Stimulated activated CD4-positive, alpha-beta T cell treated with anti-CD3 and anti-CD28 coated beads, Interleukin-4, amount 100 ng/mL, for 24 hours (primary cell): Measurements from ENCODE around the gene NIPBL.
"Not testable (repeated sequence)": the region's sequence is repeated elsewhere in the genome, so short reads cannot be mapped to it uniquely, and the experiment has no call there.

Experiments used
- DNase-seq: peaks from one replicate; pipeline ENCODE4 v3.0.0-alpha.2; 2020

NIPBL gene

DNA sequence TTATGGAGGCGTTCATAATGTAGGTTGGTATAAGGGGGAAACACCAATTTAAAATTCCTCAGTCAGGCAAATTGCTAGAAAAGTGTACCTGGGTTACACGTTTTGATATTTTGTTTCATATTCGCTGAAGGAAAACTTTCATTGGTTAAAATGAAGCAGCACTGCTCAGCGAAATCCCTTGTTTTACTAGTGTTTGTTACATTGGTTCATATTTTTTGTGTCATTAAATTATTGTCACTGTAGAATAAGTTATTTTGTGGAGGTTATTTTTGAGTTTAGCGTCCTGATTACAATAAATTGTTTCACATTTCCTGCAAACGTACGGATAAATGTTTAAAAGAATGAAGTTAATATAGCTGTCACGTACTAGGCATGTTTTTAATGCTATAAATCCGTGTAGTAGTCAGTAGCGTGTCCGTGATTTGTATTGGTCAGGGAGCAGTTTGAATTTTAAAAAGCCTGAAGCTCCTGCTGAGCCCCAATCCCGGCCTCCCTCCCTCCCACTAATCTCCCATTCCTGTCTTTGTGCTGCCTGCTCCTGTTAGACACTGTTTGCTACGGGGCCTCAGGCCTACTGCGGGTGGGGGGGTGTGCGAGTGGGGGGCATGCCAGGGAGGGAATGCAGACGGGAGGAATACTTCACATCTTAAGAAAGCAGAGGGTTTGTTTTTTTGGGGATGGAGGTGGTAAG is 2.0 kb downstream of the NIPBL start:
- DNase-seq, result no peak

DNA sequence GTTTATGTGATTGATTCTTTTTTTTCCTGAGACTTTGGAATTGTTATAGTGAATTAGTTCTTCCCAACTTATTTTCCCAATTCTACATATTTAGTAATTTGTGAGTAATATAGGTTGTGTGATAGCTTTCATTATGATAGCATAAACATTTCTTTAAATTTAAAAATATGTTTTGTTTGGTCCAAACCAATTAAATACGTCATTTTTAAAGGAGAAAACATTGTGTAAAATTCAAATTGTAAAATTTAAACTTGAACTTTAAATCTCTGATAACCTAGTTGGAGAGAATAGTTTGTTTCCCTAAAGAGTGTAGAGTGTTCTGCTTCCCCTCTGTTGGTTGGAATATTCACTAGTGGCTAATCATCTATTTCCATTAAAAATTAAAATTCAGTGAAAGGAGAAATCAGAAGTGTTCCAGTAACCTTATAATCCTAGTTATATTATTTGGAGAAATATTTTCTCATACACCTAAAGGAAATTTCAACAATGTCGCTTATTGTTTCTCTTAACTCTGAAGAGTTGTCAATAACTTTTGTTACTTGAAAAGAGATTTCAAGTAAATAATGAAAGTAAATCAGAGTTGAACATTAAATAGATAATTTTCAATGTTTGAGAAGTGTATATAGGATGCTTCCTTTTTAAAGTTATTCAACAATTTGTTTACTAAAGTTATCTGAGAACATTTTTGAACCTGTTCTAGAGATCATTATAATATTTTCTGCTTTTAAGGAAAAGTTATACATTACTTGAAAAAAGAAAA is 2.9 kb downstream of the NIPBL start:
- no peak for DNase-seq

DNA sequence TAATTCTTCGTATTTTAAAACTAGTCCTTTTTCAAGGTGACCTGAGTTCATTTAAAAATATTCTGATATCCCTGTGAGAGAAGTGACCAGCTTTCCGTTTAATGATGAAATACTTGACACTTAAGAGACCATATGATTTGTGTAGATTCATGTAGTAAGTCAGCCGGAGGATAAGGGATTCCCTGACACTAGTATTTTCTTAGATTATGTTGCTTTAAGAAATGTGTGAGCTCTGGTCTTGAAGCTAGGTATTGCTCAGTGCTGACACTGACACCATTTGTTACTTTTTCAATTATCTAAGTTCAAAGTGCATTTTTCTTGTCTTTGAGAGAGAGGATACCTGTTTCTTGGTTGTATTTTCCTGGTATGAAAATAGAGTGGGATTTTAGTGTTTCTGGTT is 4.2 kb downstream of the NIPBL start:
- no peak for DNase-seq

DNA sequence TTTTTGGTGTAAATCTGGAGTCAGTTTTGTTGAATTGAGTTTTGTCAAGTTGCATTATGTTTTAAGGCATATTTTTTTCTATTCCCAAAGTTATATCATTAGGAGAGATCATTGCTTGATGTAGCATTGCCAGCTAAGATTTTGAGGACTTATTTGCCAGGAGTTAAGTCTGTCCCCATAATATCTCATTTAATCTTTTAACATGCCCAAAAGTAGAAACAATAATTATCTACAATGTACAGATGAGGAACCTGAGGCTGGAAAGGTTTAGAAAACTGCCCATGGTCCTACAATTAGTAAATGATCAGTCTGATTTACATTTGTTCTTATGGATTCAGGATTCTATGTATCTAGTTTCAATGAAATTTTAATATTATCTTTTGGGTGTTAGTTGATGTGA is 4.7 kb downstream of the NIPBL start:
- DNase-seq, result no peak

DNA sequence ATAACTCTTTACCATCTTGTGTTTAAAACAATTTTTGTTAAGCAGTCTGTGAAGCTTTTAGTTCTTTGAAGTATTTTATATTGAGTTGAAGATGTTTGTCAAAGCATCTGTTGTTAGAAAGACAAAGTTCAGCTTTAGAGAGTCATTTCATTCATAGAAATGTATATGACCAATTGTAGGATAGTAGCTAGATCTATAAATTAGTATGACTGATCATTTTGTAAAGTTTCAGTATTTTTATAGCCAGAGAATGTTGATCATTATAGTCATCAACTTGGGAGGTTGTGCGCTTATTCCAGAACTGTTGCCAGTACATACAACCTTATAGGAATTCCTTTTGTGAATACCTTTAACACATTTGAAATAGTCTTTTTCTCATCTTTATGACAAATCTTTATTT is 5.2 kb downstream of the NIPBL start:
- DNase-seq, result no peak

DNA sequence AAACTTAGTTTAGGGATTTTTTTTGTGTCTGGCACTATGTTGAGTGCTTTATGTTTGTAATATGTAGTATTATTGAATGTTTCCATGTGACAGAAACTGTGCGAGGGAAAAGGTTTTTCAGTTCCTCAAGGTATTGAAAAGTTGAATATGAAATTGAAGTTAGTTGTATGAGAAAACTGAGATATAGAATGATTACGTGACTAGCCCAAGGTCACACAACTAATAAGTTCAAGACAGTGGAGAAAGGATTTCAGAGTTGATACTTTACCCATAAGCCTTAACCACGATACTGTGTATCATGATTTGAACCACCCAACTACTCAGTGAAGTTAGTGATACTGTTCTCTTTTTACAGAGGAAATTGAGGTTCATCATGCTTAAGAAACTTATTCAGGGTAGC is 5.7 kb downstream of the NIPBL start:
- no peak for DNase-seq

DNA sequence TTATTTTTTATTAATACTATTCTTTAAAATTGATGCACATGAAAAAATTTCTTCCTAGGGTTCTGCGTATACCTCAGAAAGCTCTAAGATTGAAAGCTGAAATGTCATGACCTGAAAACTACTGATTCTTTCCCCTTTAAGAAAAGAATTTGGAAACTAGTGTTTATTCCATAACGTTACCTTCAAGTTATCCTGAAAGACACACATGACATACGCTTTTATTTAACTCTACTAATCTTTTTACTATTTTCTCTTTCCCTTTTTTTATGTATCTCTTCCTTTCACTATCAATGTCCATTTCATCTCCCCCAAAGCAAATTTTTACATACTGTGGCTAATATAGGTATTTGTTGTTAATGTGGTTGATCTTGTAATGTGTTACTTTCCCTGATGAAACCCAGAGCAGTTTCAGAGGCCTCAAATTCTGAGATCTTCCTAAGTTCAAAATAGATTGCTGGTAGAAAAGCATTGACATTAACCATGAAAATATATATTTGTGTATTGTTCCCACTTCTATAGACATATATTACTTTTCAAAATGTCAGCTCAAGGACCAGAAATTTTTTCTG is 7.4 kb downstream of the NIPBL start:
- no peak for DNase-seq

DNA sequence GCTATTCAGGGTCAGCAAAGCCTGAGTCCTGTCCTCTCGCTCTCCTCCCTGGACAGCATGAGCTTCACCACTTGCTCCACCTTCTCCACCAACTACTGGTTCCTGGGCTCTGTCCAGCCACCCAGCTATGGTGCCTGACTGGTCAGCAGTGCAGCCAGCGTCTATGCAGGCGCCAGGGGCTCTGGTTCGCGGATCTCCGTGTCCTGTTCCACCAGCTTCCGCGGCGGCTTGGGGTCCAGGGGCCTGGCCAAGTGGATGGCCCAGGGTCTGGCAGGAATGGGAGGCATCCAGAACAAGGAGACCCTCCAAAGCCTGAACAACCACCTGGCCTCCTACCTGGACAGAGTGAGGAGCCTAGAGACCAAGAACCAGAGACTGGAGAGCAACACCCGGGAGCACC is 8.6 kb downstream of the NIPBL start:
- DNase-seq, result no peak

DNA sequence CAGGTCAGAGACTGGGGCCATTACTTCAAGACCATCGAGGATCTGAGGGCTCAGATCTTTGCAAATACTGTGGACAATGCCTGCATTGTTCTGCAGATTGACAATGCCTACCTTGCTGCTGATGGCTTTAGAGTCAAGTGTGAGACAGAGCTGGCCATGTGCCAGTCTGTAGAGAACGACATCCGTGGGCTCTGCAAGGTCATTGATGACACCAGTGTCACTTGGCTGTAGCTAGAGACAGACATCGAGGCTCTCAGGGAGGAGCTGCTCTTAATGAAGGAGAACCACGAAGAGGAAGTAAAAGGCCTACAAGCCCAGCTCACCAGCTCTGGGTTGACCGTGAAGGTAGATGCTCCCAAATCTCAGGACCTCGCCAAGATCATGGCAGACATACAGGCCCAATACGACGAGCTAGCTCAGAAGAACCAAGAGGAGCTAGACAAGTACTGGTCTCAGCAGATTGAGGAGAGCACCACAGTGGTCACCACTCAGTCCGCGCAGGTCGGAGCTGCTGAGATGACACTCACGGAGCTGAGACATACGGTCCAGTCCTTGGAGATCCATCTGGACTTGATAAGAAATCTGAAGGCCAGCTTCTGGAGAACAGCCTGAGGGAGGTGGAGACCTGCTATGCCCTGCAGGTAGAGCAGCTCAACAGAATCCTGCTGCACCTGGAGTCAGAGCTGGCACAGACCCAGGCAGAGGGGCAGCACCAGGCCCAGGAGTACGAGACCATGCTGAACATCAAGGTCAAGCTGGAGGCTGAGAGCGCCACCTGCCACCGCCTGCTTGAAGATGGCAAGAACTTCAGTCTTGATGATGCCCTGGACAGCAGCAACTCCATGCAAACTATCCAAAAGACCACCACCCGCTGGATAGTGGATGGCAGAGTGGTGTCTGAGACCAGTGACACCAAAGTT is 9.3 kb downstream of the NIPBL start:
- DNase-seq, result no peak

DNA sequence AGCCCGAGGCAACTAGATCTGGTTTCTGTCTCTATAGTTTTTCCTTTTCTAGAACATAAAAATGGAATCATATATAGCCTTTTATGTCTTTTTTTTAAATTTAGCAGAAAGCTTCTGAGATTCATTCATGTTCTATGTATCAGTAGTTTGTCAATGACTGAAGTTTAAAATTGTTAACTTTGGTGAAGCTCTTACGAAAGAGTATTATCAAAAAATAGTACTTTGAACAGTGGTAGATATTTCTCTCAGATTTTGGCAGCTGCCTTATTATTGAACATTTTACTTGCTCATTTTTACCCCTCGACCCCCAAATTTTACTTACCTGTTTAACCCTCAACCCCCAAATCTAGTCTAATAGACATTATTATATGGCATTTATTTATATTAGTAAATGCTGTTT is 10.2 kb downstream of the NIPBL start:
- DNase-seq, result no peak

DNA sequence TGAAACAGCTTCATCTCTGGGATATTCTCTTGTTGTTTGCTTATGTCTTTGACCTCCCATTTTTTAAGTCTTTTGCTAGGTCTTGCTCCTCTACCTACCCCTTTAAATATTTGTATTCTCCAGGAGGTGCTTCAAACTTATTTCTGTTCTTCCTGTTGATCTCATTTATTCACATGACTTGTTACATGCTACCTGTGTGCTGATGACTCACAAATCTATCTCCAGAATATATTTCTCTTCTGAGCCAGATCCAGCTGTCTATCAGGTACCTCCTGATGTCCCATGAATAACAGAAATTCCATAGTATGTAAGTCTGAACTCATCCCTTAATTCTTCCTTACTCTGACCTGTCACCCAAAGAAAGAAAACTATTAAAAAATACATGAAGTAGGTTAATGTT is 11.0 kb downstream of the NIPBL start:
- no peak for DNase-seq

DNA sequence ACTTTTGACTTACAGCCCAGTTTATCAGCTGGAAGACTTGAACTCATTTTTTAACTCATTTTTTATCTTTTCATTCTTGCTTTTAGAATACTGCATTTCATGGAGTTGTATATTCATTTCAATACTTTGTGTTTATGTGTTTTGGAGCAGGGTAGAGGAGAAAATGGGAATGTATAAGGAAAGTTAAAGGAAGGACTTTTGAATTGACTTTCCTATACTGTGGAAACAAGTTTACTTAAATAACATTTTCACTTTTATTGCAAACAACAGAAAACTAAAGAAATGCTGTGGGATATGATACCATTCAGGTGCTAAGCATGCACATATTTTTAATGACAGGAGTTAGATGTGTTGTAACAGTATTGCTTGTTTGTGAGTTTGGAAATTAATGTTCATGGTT is 11.7 kb downstream of the NIPBL start:
- DNase-seq, result no peak

DNA sequence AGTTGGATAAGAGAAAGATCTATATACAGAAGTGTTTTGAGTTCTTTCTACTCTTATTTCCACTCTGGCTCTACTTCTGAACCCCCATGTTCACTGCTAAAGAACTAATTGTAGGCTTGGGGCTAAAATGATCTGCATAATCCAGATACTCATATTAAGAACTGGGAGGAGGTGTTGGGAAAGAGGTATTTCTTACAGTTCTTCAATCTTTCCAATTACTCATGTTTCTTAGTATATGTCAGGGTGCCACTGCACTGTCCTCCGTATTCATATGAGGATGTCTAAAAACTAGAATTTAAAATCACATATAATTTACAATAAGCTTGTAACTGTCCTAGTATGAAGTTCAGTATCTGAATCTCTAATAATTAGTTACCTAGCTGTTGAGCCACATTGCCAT is 12.7 kb downstream of the NIPBL start:
- no peak for DNase-seq

DNA sequence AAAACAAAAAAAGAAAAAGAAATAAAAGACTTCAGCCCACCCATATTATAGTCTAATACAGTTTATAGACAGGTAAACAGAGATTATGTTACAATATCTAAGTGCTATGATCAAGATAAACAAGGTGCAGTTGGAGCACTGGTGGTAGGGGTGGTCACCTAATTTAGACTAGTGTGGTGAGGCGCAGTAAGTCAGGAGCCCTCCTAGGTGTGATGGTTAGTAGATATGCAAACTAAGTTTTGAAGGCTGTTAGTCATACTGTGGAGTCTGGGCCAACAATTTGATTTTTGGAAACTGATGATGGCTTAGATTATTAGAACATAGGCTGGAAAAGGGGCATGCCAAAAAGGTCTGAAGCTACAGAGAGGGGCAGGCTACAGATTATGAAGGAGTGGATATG is 14.7 kb downstream of the NIPBL start:
- DNase-seq, result no peak

DNA sequence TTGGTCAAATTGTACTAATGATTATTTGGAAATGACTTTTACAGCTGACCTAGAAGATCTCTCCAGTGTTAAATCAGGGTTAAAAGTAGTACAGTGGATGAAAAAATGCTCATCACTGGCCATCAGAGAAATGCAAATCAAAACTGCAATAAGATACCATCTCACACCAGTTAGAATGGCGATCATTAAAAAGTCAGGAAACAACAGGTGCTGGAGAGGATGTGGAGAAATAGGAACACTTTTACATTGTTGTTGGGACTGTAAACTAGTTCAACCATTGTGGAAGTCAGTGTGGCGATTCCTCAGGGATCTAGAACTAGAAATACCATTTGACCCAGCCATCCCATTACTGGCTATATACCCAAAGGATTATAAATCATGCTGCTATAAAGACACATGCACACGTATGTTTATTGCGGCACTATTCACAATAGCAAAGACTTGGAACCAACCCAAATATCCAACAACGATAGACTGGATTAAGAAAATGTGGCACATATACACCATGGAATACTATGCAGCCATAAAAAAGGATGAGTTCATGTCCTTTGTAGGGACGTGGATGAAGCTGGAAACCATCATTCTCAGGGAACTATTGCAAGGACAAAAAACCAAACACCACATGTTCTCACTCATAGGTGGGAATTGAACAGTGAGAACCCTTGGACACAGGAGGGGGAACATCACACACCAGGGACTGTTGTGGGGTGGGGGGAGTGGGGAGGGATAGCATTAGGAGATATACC is 15.7 kb downstream of the NIPBL start:
- DNase-seq, result not testable (repeated sequence)

DNA sequence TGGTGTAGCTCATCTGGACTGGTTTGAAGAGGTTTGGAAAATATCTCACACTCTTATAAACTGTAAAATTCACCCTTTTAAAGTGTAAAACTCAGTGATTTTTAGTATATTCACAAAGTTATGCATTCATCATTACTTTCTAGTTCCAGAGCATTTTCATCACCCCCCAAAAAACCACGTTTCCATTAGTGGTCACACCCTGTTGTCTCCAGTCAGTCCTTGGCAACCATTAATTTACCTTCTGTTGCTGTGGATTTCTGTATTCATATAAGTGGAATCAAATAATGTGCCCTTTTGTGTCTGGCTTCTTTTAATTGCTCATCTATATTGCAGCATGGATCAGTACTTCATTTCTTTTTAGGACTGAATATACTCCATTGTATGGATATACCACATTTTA is 18.4 kb downstream of the NIPBL start:
- no peak for DNase-seq

DNA sequence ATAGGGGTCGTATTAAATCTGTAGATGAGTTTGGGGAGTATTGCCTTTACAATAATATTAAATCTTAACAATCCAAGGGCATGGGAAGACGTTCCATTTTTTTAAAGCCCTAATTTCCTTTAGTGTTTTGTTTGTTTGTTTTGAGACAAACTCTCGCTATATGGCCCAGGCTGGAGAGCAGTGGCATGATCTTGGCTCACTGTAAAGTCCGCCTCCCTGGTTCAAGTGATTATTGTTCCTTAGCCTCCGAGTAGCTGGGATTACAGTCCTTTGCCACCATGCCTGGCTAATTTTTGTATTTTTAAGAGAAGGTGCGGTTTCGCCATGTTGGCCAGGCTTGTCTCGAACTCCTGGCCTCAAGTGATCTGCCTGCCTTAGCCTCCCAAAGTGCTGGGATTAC is 19.9 kb downstream of the NIPBL start:
- DNase-seq, result no peak

DNA sequence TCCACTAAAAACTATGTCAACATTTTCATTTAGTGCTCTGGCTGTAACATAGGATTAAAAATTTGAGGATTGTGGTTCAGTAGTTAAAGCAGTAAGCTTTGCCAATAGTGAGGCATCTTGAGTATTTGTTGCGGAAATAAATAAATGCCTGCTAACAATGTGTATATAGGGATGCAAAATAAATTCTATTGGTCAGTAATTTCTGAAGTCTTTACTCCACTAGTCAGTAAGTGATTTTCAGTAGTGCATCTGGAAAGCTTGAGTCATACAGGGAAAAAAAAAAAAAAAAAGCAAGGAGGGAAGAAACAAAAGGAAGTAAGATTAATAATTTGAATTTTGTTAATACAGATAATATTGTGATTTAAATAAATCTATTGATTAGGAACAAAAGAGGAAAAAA is 21.0 kb downstream of the NIPBL start:
- DNase-seq, result no peak

DNA sequence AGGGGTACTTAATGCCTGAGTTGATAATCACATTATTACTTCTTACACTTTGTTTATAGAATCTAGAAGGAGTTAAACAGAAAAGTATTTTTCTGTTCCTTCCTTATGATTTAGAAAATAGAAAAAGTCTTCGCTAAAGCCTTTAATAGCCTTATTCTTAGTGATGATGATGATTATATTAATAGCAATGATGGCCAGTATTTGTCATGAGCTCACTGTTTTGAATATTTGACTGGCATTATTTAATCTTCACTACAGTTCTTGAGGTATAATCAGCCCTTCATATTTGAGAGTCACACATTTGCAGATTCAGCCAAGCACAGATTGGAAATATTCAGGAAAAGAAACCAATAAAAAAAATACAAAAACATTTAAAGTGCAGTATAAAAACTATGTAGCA is 23.3 kb downstream of the NIPBL start:
- DNase-seq, result no peak

DNA sequence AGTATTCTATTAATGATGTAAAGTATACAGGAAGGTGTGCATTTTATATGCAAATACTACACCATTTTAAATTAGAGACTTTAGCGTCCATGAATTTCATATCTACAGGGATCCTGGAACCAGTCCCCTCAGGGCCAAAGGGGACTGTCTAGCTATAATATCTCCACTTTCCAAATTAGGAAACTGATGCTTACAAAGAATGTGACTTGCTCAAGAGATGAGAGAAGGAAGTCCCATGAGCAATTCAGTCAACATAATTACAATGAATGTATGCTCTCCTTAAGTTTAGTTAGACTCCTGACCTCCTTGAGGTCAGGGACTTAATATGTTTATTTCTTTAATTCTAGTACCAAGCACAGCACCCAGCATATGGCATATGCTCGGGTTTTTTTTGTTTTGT is 23.7 kb downstream of the NIPBL start:
- no peak for DNase-seq

DNA sequence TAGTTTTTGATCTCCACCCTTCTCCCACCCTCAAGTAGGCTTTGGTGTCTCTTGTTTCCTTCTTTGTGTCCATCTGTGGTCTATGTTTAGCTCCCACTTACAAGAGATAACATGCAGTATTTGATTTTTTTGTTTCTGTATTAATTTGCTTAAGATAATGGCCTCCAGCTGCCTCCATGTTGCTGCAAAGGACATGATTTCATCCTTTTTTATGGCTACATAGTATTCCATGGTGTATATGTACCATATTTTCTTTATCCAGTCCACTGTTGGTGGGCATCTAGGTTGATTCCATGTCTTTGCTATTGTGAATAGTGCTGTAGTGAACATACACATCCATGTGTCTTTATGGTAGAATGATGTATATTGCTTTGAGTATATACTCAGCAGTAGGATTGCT is 24.5 kb downstream of the NIPBL start:
- not testable (repeated sequence) for DNase-seq

DNA sequence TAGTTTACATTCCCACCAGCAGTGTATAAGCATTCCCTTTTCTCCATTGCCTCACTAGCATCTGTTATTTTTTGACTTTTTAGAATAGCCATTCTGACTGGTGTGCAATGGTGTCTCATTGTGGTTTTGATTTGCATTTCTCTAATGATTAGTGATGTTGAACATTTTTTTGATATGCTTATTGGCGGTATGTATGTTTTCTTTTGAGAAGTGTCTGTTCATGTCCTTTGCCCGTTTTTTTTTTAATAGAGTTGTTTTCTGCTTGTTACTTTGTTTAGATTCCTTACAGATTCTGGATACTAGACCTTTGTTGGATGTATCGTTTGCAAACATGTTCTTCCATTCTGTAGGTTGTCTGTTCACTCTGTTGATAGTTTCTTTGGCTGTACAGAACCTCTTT is 25.3 kb downstream of the NIPBL start:
- no peak for DNase-seq

DNA sequence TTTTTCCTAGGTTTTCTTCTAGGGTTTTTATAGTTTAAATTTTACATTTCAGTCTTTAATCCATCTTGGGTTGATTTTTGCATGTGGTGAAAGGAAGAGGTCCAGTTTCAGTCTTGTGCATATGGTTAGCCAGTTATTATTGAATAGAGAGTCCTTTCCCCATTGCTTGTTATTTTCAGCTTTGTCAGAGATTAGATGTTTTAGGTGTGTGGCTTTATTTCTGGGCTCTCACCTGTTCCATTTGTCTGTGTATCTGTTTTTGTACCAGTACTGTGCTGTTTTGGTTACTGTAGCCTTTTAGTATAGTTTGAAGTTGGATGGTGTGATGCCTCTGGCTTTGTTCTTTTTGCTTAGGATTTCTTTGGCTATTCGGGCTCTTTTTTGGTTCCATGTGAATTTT is 25.8 kb downstream of the NIPBL start:
- no peak for DNase-seq
